ENCODE results near the gene SF3A1. TPM values are rescaled to one million over a fixed set of nuclear protein-coding genes. Genes with fewer than 3 reads are reported as not detected.

Gene SF3A1
- total RNA-seq, 2 donors from 2014 or later, result 30.6 to 77.1 TPM

- TF ChIP-seq CTCF (IDR thresholded peaks at IDR 0.05), result no peak
- TF ChIP-seq POLR2A (IDR thresholded peaks at IDR 0.05), result no peak
- no peak overlapping the region for H3K27ac ChIP-seq
- DNase-seq (no peak), ATAC-seq (no peak)
- H3K4me3 ChIP-seq, result no peak overlapping the region
- intact Hi-C loops (cut with DNase I), result no loop called here
- no peaks in the 10 kb centered on the region for H3K9me3 ChIP-seq
- no peaks in the 10 kb centered on the region for H3K27me3 ChIP-seq
- no peaks in the 10 kb centered on the region for H3K4me1 ChIP-seq
- H3K36me3 ChIP-seq (replicated peaks in 1 of 2; ENCODE audit: insufficient read depth in 1 of 2, low read depth in 2 of 2), result no peaks in the 10 kb centered on the region
- WGBS, 2 donors, result 80 to 86% methylated on average over 9 to 11 of the region's 13 CpGs
Measured at GRCh38 chr22:30371981-30372380, 15.3 kb upstream of the SF3A1 start.

- intact Hi-C loops (cut with DNase I), result no loop called here
- no peaks in the 10 kb centered on the region for H3K9me3 ChIP-seq
- 80 to 93% methylated on average over 1 to 9 of the region's 9 CpGs for WGBS, 2 donors
- H3K27me3 ChIP-seq, result no peaks in the 10 kb centered on the region
- no peak for TF ChIP-seq POLR2A (IDR thresholded peaks at IDR 0.05)
- TF ChIP-seq CTCF (IDR thresholded peaks at IDR 0.05), result no peak
- H3K4me1 ChIP-seq, result no peaks in the 10 kb centered on the region
- ATAC-seq (no peak), DNase-seq (no peak)
- H3K36me3 ChIP-seq (replicated peaks in 1 of 2; ENCODE audit: insufficient read depth in 1 of 2, low read depth in 2 of 2), result no peaks in the 10 kb centered on the region
- H3K27ac ChIP-seq, result no peak overlapping the region
- no peak overlapping the region for H3K4me3 ChIP-seq
Measured at GRCh38 chr22:30371321-30371720, 14.6 kb upstream of the SF3A1 start.

- no peak overlapping the region for H3K27ac ChIP-seq
- no peak for DNase-seq
- H3K36me3 ChIP-seq (replicated peaks in 1 of 2; ENCODE audit: insufficient read depth in 1 of 2, low read depth in 2 of 2), result no peaks in the 10 kb centered on the region
- no peak overlapping the region for H3K4me3 ChIP-seq
- TF ChIP-seq POLR2A (IDR thresholded peaks at IDR 0.05) (no peak), CTCF (IDR thresholded peaks at IDR 0.05) (no peak)
- 70 to 87% methylated on average over 12 to 15 of the region's 19 CpGs for WGBS, 2 donors
- no peak for ATAC-seq
- intact Hi-C loops (cut with DNase I), result no loop called here
- H3K9me3 ChIP-seq, result no peaks in the 10 kb centered on the region
- H3K27me3 ChIP-seq, result no peaks in the 10 kb centered on the region
- no peaks in the 10 kb centered on the region for H3K4me1 ChIP-seq
Measured at GRCh38 chr22:30370641-30371230, 14.0 kb upstream of the SF3A1 start.

- H3K9me3 ChIP-seq, result no peaks in the 10 kb centered on the region
- DNase-seq (no peak), ATAC-seq (no peak)
- no peaks in the 10 kb centered on the region for H3K27me3 ChIP-seq
- no peak overlapping the region for H3K27ac ChIP-seq
- no peak overlapping the region for H3K4me3 ChIP-seq
- no peak for TF ChIP-seq POLR2A (IDR thresholded peaks at IDR 0.05)
- no peak for TF ChIP-seq CTCF (IDR thresholded peaks at IDR 0.05)
- intact Hi-C loops (cut with DNase I), result no loop called here
- H3K4me1 ChIP-seq, result no peaks in the 10 kb centered on the region
- H3K36me3 ChIP-seq (replicated peaks in 1 of 2; ENCODE audit: insufficient read depth in 1 of 2, low read depth in 2 of 2), result no peaks in the 10 kb centered on the region
- 76 to 82% methylated on average over 9 of the region's 9 CpGs for WGBS, 2 donors
Measured at GRCh38 chr22:30368420-30368819, 11.7 kb upstream of the SF3A1 start.

- WGBS, 2 donors, result 80 to 95% methylated on average over 13 to 15 of the region's 18 CpGs
- ATAC-seq, result no peak
Measured at GRCh38 chr22:30365891-30366290, 9.2 kb upstream of the SF3A1 start.

More at GRCh38 chr22:30365891-30366290, 9.2 kb upstream of the SF3A1 start:
- TF ChIP-seq CTCF (IDR thresholded peaks at IDR 0.05) (no peak), POLR2A (IDR thresholded peaks at IDR 0.05) (no peak)
- Histone ChIP-seq H3K9me3 (no peaks in the 10 kb centered on the region), H3K4me1 (no peaks in the 10 kb centered on the region), H3K4me3 (no peak overlapping the region), H3K27ac (no peak overlapping the region), H3K27me3 (no peaks in the 10 kb centered on the region), H3K36me3 (replicated peaks in 1 of 2; ENCODE audit: insufficient read depth in 1 of 2, low read depth in 2 of 2) (no peaks in the 10 kb centered on the region)
- intact Hi-C loops (cut with DNase I), result no loop called here
- DNase-seq, result no peak

All from body of pancreas (tissue), 4 donors.